ENCODE data around the gene IL1A. TPM values are rescaled to one million over a fixed set of nuclear protein-coding genes. Genes with fewer than 3 reads are reported as not detected.

IL1A gene
- total RNA-seq, 1 donor = not detected

GRCh38 chr2:112740527-112740926 lies 43.8 kb downstream of the IL1A start:
- Histone ChIP-seq H3K79me2 (ENCODE audit: insufficient read depth, low read length) (no peaks in the 10 kb centered on the region), H3K27me3 (ENCODE audit: insufficient read depth, low read length) (no peaks in the 10 kb centered on the region), H3K4me1 (ENCODE audit: insufficient read depth, low read length) (peaks cover 18% of the 10 kb centered on the region), H3K4me3 (ENCODE audit: insufficient read depth, low read length) (no peak overlapping the region), H3K27ac (ENCODE audit: low read depth, low read length) (no peak overlapping the region), H3K36me3 (ENCODE audit: insufficient read depth, low read length) (peaks cover 34% of the 10 kb centered on the region), H3K9me3 (ENCODE audit: low read depth, low read length) (no peaks in the 10 kb centered on the region), H2AFZ (ENCODE audit: low read length) (no peak overlapping the region), H4K20me1 (ENCODE audit: insufficient read depth, low read length) (no peaks in the 10 kb centered on the region), H3K4me2 (ENCODE audit: insufficient read depth, low read length) (no peak overlapping the region)
- no peak for DNase-seq (ENCODE audit: insufficient read length, low spot score, missing footprints)
- no peak for TF ChIP-seq CTCF (IDR thresholded peaks at IDR 0.05; ENCODE audit: extremely low read depth, low read depth, low read length)

GRCh38 chr2:112737542-112738232 lies 46.6 kb downstream of the IL1A start:
- Histone ChIP-seq H3K4me2 (ENCODE audit: insufficient read depth, low read length) (peak overlapping the region; percentile 9), H3K27ac (ENCODE audit: low read depth, low read length) (peak overlapping the region; percentile 56)

GRCh38 chr2:112733871-112734270 lies 50.4 kb downstream of the IL1A start:
- Histone ChIP-seq H3K4me3 (ENCODE audit: insufficient read depth, low read length) (no peak overlapping the region), H4K20me1 (ENCODE audit: insufficient read depth, low read length) (no peaks in the 10 kb centered on the region), H3K79me2 (ENCODE audit: insufficient read depth, low read length) (no peaks in the 10 kb centered on the region), H3K36me3 (ENCODE audit: insufficient read depth, low read length) (no peaks in the 10 kb centered on the region), H2AFZ (ENCODE audit: low read length) (no peak overlapping the region), H3K4me1 (ENCODE audit: insufficient read depth, low read length) (peaks cover 18% of the 10 kb centered on the region), H3K4me2 (ENCODE audit: insufficient read depth, low read length) (no peak overlapping the region), H3K27me3 (ENCODE audit: insufficient read depth, low read length) (no peaks in the 10 kb centered on the region), H3K27ac (ENCODE audit: low read depth, low read length) (no peak overlapping the region), H3K9me3 (ENCODE audit: low read depth, low read length) (no peaks in the 10 kb centered on the region)
- no peak for DNase-seq (ENCODE audit: insufficient read length, low spot score, missing footprints)
- no peak for TF ChIP-seq CTCF (IDR thresholded peaks at IDR 0.05; ENCODE audit: extremely low read depth, low read depth, low read length)

More at GRCh38 chr2:112737542-112738232, 46.6 kb downstream of the IL1A start:
- Histone ChIP-seq H3K4me1 (ENCODE audit: insufficient read depth, low read length) (peaks cover 18% of the 10 kb centered on the region), H4K20me1 (ENCODE audit: insufficient read depth, low read length) (no peaks in the 10 kb centered on the region), H3K9me3 (ENCODE audit: low read depth, low read length) (no peaks in the 10 kb centered on the region), H3K36me3 (ENCODE audit: insufficient read depth, low read length) (peaks cover 27% of the 10 kb centered on the region), H2AFZ (ENCODE audit: low read length) (no peak overlapping the region), H3K27me3 (ENCODE audit: insufficient read depth, low read length) (no peaks in the 10 kb centered on the region), H3K4me3 (ENCODE audit: insufficient read depth, low read length) (no peak overlapping the region), H3K79me2 (ENCODE audit: insufficient read depth, low read length) (no peaks in the 10 kb centered on the region)
- no peak for DNase-seq (ENCODE audit: insufficient read length, low spot score, missing footprints)
- no peak for TF ChIP-seq CTCF (IDR thresholded peaks at IDR 0.05; ENCODE audit: extremely low read depth, low read depth, low read length)

GRCh38 chr2:112733456-112733855 lies 50.8 kb downstream of the IL1A start:
- Histone ChIP-seq H4K20me1 (ENCODE audit: insufficient read depth, low read length) (no peaks in the 10 kb centered on the region), H3K79me2 (ENCODE audit: insufficient read depth, low read length) (no peaks in the 10 kb centered on the region), H3K4me2 (ENCODE audit: insufficient read depth, low read length) (no peak overlapping the region), H3K4me3 (ENCODE audit: insufficient read depth, low read length) (no peak overlapping the region), H3K27me3 (ENCODE audit: insufficient read depth, low read length) (no peaks in the 10 kb centered on the region), H3K36me3 (ENCODE audit: insufficient read depth, low read length) (no peaks in the 10 kb centered on the region), H3K9me3 (ENCODE audit: low read depth, low read length) (no peaks in the 10 kb centered on the region), H3K27ac (ENCODE audit: low read depth, low read length) (no peak overlapping the region), H3K4me1 (ENCODE audit: insufficient read depth, low read length) (peaks cover 18% of the 10 kb centered on the region), H2AFZ (ENCODE audit: low read length) (peak overlapping the region; percentile 41)
- DNase-seq (ENCODE audit: insufficient read length, low spot score, missing footprints) = no peak
- no peak for TF ChIP-seq CTCF (IDR thresholded peaks at IDR 0.05; ENCODE audit: extremely low read depth, low read depth, low read length)

Measured in osteoblast (primary cell).